WI38 (cell line): ENCODE data around the gene STMP1.
"Not testable (repeated sequence)": the region's sequence is repeated elsewhere in the genome, so short reads cannot be mapped to it uniquely, and the experiment has no call there.

ENCODE experiments used
- H3K4me3 ChIP-seq: 2 replicates; pipeline ENCODE4 v1.5.1; 2011; ENCODE audit warnings: low read depth, mild to moderate bottlenecking, control low read depth, low read length
- CTCF ChIP-seq: IDR thresholded peaks from 2 replicates; pipeline ENCODE4 v1.5.1; 2012; ENCODE audit warnings: low read depth, mild to moderate bottlenecking, control low read depth, low read length

STMP1 gene

GRCh38 chr7:135685306-135686084 is 23.2 kb downstream of the STMP1 start:
- no peak for TF ChIP-seq CTCF
- no peak overlapping the region for H3K4me3 ChIP-seq

GRCh38 chr7:135687466-135687865 is 25.2 kb downstream of the STMP1 start:
- no peak overlapping the region for H3K4me3 ChIP-seq
- TF ChIP-seq CTCF: no peak

GRCh38 chr7:135690566-135690965 is 28.3 kb downstream of the STMP1 start:
- H3K4me3 ChIP-seq: no peak overlapping the region
- no peak for TF ChIP-seq CTCF

GRCh38 chr7:135692055-135692454 is 29.7 kb downstream of the STMP1 start:
- no peak overlapping the region for H3K4me3 ChIP-seq
- no peak for TF ChIP-seq CTCF

- H3K4me3 ChIP-seq: not testable (repeated sequence)
These were observed 30.3 kb downstream of the STMP1 start for GRCh38 chr7:135692606-135693005.

GRCh38 chr7:135693558-135693957 is 31.2 kb downstream of the STMP1 start:
- H3K4me3 ChIP-seq: no peak overlapping the region

GRCh38 chr7:135697276-135698049 is 35.1 kb downstream of the STMP1 start:
- no peak for TF ChIP-seq CTCF
- H3K4me3 ChIP-seq: no peak overlapping the region

More at GRCh38 chr7:135693558-135693957, 31.2 kb downstream of the STMP1 start:
- TF ChIP-seq CTCF: no peak
